Measurements from ENCODE around the gene UBXN7.
"Not testable (repeated sequence)": the region's sequence is repeated elsewhere in the genome, so short reads cannot be mapped to it uniquely, and the experiment has no call there.

The UBXN7 gene, protein sequence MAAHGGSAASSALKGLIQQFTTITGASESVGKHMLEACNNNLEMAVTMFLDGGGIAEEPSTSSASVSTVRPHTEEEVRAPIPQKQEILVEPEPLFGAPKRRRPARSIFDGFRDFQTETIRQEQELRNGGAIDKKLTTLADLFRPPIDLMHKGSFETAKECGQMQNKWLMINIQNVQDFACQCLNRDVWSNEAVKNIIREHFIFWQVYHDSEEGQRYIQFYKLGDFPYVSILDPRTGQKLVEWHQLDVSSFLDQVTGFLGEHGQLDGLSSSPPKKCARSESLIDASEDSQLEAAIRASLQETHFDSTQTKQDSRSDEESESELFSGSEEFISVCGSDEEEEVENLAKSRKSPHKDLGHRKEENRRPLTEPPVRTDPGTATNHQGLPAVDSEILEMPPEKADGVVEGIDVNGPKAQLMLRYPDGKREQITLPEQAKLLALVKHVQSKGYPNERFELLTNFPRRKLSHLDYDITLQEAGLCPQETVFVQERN

DNA sequence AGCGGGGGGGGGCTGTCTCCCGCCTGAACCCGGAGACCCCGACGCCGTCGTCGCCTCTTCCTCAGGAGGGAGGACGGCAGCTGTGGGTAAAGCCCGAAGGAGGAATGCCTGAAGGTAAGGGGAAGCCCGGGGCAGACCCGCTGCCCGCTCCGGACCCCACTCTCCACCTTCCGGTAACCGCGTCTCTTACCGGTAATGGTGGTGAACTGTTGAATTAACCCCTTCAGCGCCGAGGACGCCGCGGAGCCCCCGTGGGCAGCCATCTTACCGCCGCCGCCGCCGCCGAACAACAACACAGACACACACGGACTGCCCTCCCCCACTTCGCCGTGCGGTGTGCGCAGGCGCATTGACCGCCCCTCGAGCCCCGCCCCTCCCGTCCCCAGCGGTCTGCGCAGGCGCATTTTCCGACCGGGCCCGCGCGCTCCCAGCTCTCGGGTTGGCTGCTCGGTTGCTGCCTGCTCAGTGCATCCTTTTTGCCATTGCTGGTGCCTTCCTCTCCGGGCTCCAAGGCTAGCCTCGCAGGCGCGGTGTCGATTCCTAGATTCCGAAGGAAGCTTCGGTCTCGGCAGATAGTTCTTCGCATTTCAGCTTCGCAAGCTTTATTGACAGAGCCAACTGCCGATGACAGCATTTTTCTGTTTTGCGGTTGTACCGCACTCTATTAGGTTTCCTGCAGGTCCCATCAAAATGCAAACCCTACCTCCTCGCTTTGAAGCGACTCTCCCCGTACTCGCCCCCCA, at the start of gene UBXN7:
Gene UBXN7 (minus strand): TSS at position 291 of the 743 bp plus-strand sequence. CDS start 28 bp downstream, at position 263.
- Histone ChIP-seq H3K4me3 (ENCODE audit: low read depth, low read length) (peak within 1 kb of the TSS; percentile 99), H3K9me3 (ENCODE audit: control insufficient read depth, insufficient read depth, low read length) (no peaks in the 10 kb centered on the region), H3K27ac (ENCODE audit: low read depth, low read length) (peak within 1 kb of the TSS; percentile 98), H3K4me1 (ENCODE audit: control insufficient read depth, insufficient read depth, low read length) (0 out of 2 replicates have a peak, but pooled peaks cover 9% of the 10 kb centered on the region), H3K9ac (ENCODE audit: low read depth, low read length) (peak within 1 kb of the TSS; percentile 83), H3K27me3 (ENCODE audit: control insufficient read depth, insufficient read depth, low read length) (no peaks in the 10 kb centered on the region), H3K36me3 (ENCODE audit: control insufficient read depth, insufficient read depth, low read length) (peaks cover 9% of the 10 kb centered on the region)

DNA sequence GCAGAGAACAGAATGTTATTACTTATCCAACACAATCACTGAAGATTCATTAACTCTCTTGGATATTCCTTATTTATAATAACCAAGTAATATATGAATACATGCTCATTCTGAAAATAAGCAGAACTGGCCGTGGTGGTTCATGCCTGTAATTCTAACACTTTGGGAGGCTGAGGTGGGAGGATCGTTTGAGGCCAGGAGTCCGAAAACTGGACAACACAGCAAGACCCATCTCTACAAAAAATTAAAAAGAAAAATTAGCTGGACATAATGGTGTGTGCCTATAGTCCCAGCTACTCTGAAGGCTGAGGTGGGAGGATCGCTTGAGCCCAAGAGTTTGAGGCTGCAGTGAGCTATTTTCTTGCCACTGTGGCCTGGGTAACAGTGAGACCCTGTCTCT, 45.5 kb upstream of the UBXN7 start:
- H3K9ac ChIP-seq (ENCODE audit: low read depth, low read length), result no peak overlapping the region
- H3K27ac ChIP-seq (ENCODE audit: low read depth, low read length), result no peak overlapping the region
- H3K4me1 ChIP-seq (ENCODE audit: control insufficient read depth, insufficient read depth, low read length), result no peaks in the 10 kb centered on the region
- no peak overlapping the region for H3K4me3 ChIP-seq (ENCODE audit: low read depth, low read length)
- H3K9me3 ChIP-seq (ENCODE audit: control insufficient read depth, insufficient read depth, low read length), result no peaks in the 10 kb centered on the region
- peaks cover 71% of the 10 kb centered on the region for H3K36me3 ChIP-seq (ENCODE audit: control insufficient read depth, insufficient read depth, low read length)
- H3K27me3 ChIP-seq (ENCODE audit: control insufficient read depth, insufficient read depth, low read length), result no peaks in the 10 kb centered on the region

DNA sequence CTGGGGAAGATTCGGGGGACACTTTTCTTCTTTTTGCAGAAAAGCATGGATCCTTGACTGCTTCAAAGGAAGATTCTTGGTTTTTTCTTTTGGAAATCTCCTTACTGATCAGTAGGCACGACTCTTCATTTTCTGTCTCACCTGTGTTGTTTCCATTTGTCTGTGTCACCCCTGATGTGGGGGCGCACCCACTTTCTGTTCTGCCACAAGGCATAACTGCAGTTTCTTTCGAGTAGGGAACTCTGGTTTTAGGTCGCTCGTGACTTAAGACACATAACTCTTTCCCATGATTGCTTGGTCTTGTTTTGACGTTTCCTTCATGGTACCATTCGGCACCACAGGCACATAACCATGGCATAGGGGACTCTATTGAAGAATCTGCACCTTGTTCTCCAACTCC, 40.1 kb upstream of the UBXN7 start:
- Histone ChIP-seq H3K4me3 (ENCODE audit: low read depth, low read length) (no peak overlapping the region), H3K9me3 (ENCODE audit: control insufficient read depth, insufficient read depth, low read length) (no peaks in the 10 kb centered on the region), H3K9ac (ENCODE audit: low read depth, low read length) (no peak overlapping the region), H3K27me3 (ENCODE audit: control insufficient read depth, insufficient read depth, low read length) (no peaks in the 10 kb centered on the region), H3K4me1 (ENCODE audit: control insufficient read depth, insufficient read depth, low read length) (no peaks in the 10 kb centered on the region), H3K27ac (ENCODE audit: low read depth, low read length) (no peak overlapping the region), H3K36me3 (ENCODE audit: control insufficient read depth, insufficient read depth, low read length) (peaks cover 57% of the 10 kb centered on the region)

DNA sequence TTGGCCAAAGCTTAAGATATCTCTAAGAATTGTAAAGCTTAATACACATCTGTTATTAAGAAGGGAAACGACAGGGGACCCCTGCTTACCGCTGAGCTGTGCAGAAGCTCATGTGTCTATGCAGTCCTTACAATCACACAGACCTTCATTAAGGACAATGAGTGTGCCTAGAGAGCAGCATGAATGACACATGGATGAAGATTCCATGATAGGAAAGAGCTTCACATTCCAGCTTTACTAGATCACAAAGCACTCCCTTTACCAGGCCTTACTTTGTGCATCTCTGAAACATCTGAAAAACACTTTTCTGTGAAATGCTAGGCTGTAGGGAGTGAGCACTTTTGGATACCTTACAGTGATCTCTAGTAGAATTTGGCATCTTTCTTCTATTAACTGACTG, 39.3 kb upstream of the UBXN7 start:
- Histone ChIP-seq H3K27ac (ENCODE audit: low read depth, low read length) (no peak overlapping the region), H3K36me3 (ENCODE audit: control insufficient read depth, insufficient read depth, low read length) (peaks cover 52% of the 10 kb centered on the region), H3K9me3 (ENCODE audit: control insufficient read depth, insufficient read depth, low read length) (no peaks in the 10 kb centered on the region), H3K27me3 (ENCODE audit: control insufficient read depth, insufficient read depth, low read length) (no peaks in the 10 kb centered on the region), H3K4me3 (ENCODE audit: low read depth, low read length) (no peak overlapping the region), H3K9ac (ENCODE audit: low read depth, low read length) (no peak overlapping the region), H3K4me1 (ENCODE audit: control insufficient read depth, insufficient read depth, low read length) (no peaks in the 10 kb centered on the region)

DNA sequence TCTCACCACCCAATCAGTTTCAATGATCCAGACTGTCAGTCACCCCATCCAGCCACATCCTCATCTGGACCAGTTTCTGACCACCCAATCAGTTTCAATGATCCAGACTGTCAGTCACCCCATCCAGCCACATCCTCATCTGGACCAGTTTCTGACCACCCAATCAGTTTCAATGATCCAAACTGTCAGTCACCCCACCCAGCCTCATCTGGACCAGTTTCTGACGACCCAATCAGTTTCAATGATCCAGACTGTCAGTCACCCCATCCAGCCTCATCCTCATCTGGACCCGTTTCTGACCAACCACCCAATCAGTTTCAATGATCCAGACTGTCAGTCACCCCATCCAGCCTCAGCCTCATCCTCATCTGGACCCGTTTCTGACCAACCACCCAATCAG, 38.0 kb upstream of the UBXN7 start:
- not testable (repeated sequence) for H3K4me3 ChIP-seq (ENCODE audit: low read depth, low read length); H3K9ac ChIP-seq (ENCODE audit: low read depth, low read length); H3K9me3 ChIP-seq (ENCODE audit: control insufficient read depth, insufficient read depth, low read length); H3K4me1 ChIP-seq (ENCODE audit: control insufficient read depth, insufficient read depth, low read length); H3K27me3 ChIP-seq (ENCODE audit: control insufficient read depth, insufficient read depth, low read length); H3K27ac ChIP-seq (ENCODE audit: low read depth, low read length)
- peaks cover 50% of the 10 kb centered on the region for H3K36me3 ChIP-seq (ENCODE audit: control insufficient read depth, insufficient read depth, low read length)

DNA sequence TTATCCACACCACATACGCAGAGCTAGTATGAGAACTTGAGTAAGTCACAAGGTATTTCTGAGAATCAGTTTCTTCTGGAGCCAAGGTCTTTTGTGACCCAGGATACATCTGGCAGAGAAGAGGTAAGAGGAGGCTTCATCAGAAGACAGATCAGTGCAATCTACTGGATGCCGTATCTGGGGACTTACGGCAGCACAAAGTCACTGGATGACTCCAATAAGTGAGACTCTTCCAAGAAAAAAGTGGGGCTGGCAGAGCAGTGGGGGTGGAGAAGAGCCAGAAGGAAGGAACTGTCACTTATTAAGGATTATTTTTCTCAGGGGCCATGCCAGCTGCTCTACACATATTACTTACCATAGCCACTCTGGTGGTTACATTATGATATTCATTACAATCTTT, 31.6 kb upstream of the UBXN7 start:
- Histone ChIP-seq H3K27me3 (ENCODE audit: control insufficient read depth, insufficient read depth, low read length) (no peaks in the 10 kb centered on the region), H3K9me3 (ENCODE audit: control insufficient read depth, insufficient read depth, low read length) (no peaks in the 10 kb centered on the region), H3K4me3 (ENCODE audit: low read depth, low read length) (no peak overlapping the region), H3K36me3 (ENCODE audit: control insufficient read depth, insufficient read depth, low read length) (peaks cover 5% of the 10 kb centered on the region), H3K27ac (ENCODE audit: low read depth, low read length) (no peak overlapping the region), H3K9ac (ENCODE audit: low read depth, low read length) (no peak overlapping the region), H3K4me1 (ENCODE audit: control insufficient read depth, insufficient read depth, low read length) (no peaks in the 10 kb centered on the region)

DNA sequence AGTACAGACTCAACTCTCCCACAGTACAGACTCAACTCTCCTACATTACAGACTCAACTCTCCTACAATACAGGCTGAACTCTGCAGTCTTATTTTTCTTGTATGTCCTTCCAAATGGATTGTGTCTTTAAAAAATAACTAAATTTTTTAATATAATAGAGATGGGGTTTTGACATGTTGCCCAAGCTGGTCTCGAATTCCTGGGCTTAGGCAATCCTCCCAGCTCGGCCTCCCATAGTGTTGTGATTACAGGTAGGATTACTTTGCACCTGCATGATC, 31.2 kb upstream of the UBXN7 start:
- H3K9ac ChIP-seq (ENCODE audit: low read depth, low read length), result no peak overlapping the region
- H3K4me1 ChIP-seq (ENCODE audit: control insufficient read depth, insufficient read depth, low read length), result no peaks in the 10 kb centered on the region
- H3K27ac ChIP-seq (ENCODE audit: low read depth, low read length), result no peak overlapping the region
- H3K36me3 ChIP-seq (ENCODE audit: control insufficient read depth, insufficient read depth, low read length), result peaks cover under 1% of the 10 kb centered on the region; the same call in 1 of the 2 replicates
- no peaks in the 10 kb centered on the region for H3K27me3 ChIP-seq (ENCODE audit: control insufficient read depth, insufficient read depth, low read length)
- no peak overlapping the region for H3K4me3 ChIP-seq (ENCODE audit: low read depth, low read length)
- no peaks in the 10 kb centered on the region for H3K9me3 ChIP-seq (ENCODE audit: control insufficient read depth, insufficient read depth, low read length)

DNA sequence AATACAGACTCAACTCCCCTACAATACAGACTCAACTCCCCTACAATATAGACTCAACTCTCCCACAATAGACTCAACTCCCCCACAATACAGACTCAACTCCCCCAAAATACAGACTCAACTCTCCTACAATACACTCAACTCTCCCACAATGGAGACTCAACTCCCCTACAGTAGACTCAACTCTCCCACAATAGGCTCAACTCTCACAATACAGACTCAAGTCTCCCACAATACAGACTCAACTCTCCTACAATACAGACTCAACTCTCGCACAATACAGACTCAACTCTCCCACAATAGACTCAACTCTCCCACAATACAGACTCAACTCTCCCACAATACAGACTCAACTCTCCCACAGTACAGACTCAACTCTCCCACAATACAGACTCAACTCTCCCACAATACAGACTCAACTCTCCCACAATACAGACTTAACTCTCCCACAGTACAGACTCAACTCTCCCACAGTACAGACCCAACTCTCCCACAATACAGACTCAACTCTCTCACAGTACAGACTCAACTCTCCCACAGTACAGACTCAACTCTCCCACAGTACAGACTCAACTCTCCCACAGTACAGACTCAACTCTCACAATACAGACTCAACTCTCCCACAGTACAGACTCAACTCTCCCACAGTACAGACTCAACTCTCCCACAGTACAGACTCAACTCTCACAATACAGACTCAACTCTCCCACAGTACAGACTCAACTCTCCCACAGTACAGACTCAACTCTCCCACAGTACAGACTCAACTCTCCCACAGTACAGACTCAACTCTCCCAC, 30.7 kb upstream of the UBXN7 start:
- not testable (repeated sequence) for H3K36me3 ChIP-seq (ENCODE audit: control insufficient read depth, insufficient read depth, low read length); H3K27ac ChIP-seq (ENCODE audit: low read depth, low read length); H3K9me3 ChIP-seq (ENCODE audit: control insufficient read depth, insufficient read depth, low read length); H3K27me3 ChIP-seq (ENCODE audit: control insufficient read depth, insufficient read depth, low read length); H3K9ac ChIP-seq (ENCODE audit: low read depth, low read length); H3K4me1 ChIP-seq (ENCODE audit: control insufficient read depth, insufficient read depth, low read length); H3K4me3 ChIP-seq (ENCODE audit: low read depth, low read length)

DNA sequence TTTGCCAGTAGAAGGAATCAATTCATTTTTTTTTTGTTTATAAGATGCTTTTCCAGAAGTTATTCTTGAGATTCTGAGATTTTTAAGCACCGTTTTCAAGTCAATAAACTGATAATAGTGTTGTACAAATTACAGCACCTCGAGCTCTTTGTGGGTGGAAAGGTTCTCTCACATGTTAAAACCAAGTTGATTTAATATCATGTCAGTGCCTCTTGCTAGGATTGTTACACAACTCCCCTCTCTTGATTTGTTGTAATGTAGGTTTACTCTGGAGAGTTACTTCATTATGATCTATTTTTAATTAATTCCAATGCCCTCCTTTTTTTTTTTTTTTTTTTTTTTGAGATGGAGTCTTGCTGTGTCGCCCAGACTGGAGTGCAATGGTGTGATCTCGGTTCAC, 25.8 kb upstream of the UBXN7 start:
- Histone ChIP-seq H3K9ac (ENCODE audit: low read depth, low read length) (no peak overlapping the region), H3K4me3 (ENCODE audit: low read depth, low read length) (no peak overlapping the region), H3K36me3 (ENCODE audit: control insufficient read depth, insufficient read depth, low read length) (no peaks in the 10 kb centered on the region), H3K4me1 (ENCODE audit: control insufficient read depth, insufficient read depth, low read length) (no peaks in the 10 kb centered on the region), H3K27ac (ENCODE audit: low read depth, low read length) (no peak overlapping the region), H3K9me3 (ENCODE audit: control insufficient read depth, insufficient read depth, low read length) (no peaks in the 10 kb centered on the region), H3K27me3 (ENCODE audit: control insufficient read depth, insufficient read depth, low read length) (no peaks in the 10 kb centered on the region)

DNA sequence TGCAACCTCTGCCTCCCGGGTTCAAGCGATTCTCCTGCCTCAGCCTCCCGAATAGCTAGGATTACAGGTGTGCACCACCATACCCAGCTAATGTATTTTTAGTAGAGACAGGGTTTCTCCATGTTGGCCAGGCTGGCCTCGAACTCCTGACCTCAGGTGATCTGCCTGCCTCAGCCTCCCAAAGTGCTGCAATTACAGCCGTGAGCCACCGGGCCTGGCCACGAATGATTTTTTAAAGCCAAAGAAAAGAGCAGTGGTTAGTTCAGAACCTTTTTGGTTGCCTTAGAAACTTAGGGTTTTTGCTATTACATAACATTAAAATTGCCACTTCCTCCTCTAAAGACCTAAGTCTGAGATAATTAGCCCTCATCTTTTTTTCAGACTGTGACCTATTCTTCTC, 25.2 kb upstream of the UBXN7 start:
- not testable (repeated sequence) for H3K9me3 ChIP-seq (ENCODE audit: control insufficient read depth, insufficient read depth, low read length); H3K4me1 ChIP-seq (ENCODE audit: control insufficient read depth, insufficient read depth, low read length); H3K27me3 ChIP-seq (ENCODE audit: control insufficient read depth, insufficient read depth, low read length); H3K36me3 ChIP-seq (ENCODE audit: control insufficient read depth, insufficient read depth, low read length); H3K4me3 ChIP-seq (ENCODE audit: low read depth, low read length); H3K27ac ChIP-seq (ENCODE audit: low read depth, low read length); H3K9ac ChIP-seq (ENCODE audit: low read depth, low read length)

DNA sequence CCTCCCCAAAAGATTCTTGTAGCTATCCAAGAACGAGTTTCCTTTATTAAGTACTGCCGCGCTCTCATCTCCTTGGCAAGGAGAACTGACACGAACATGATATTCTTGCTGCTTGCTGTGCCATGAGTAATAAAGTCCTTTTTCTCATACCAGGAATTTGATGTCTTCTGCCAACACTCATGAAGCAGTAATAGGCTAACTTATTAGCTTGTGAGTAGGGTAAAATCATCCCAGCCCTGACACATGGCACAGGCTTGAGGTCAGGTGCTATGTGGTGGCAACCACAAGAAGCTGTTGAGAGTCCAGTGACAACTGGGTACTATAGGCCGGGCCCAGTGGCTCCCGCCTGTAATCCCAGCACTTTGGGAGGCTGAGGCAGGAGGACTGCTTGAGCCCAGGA, 22.7 kb upstream of the UBXN7 start:
- H3K27ac ChIP-seq (ENCODE audit: low read depth, low read length), result no peak overlapping the region
- no peaks in the 10 kb centered on the region for H3K9me3 ChIP-seq (ENCODE audit: control insufficient read depth, insufficient read depth, low read length)
- no peak overlapping the region for H3K4me3 ChIP-seq (ENCODE audit: low read depth, low read length)
- no peaks in the 10 kb centered on the region for H3K36me3 ChIP-seq (ENCODE audit: control insufficient read depth, insufficient read depth, low read length)
- H3K4me1 ChIP-seq (ENCODE audit: control insufficient read depth, insufficient read depth, low read length), result no peaks in the 10 kb centered on the region
- no peaks in the 10 kb centered on the region for H3K27me3 ChIP-seq (ENCODE audit: control insufficient read depth, insufficient read depth, low read length)
- no peak overlapping the region for H3K9ac ChIP-seq (ENCODE audit: low read depth, low read length)
